CD4-positive, CD25-positive, alpha-beta regulatory T cell (primary cell): ENCODE measurements around the gene HILPDA. TPM values are rescaled to one million over a fixed set of nuclear protein-coding genes. Genes with fewer than 3 reads are reported as not detected.
"Not testable (repeated sequence)": the region's sequence is repeated elsewhere in the genome, so short reads cannot be mapped to it uniquely, and the experiment has no call there.

Experiments used
- ATAC-seq, 2 donors: fragments of 150-1000 bp; cut with Tn5 transposase; one replicate each; pipeline ENCODE4 v1.10.0; 2021; ENCODE audit warnings: low read depth in 2 of 2, moderate number of reproducible peaks in 2 of 2, moderate library complexity in 1 of 2
- DNase-seq, 3 donors: peaks; one replicate each; pipeline versions ENCODE4 v3.0.0 to v3.0.0-alpha.2; 2012 to 2022; ENCODE audit warnings: mixed read lengths in 1 of 3
- H3K27ac ChIP-seq: one replicate; pipeline ENCODE4 v1.7.0; 2013; ENCODE audit warnings: mild to moderate bottlenecking, low read length; ENCODE audit not compliant: insufficient read depth, poor library complexity, severe bottlenecking
- H3K27me3 ChIP-seq: one replicate; pipeline ENCODE4 v1.7.0; 2013; ENCODE audit warnings: low read length; ENCODE audit not compliant: control insufficient read depth, insufficient read depth
- H3K36me3 ChIP-seq: one replicate; pipeline ENCODE4 v1.7.0; 2013; ENCODE audit warnings: mild to moderate bottlenecking, low read length, moderate library complexity; ENCODE audit not compliant: control insufficient read depth, insufficient read depth
- H3K4me1 ChIP-seq: 2 replicates; pipeline ENCODE4 v1.7.0; 2013; ENCODE audit warnings: mild to moderate bottlenecking, low read length; ENCODE audit not compliant: insufficient read depth, control insufficient read depth, poor library complexity, severe bottlenecking
- H3K4me3 ChIP-seq: one replicate; pipeline ENCODE4 v1.7.0; 2013; ENCODE audit warnings: low read depth, mild to moderate bottlenecking, low read length, moderate library complexity
- H3K9me3 ChIP-seq, 2 experiments: 1 replicate in 1 of 2; 2 replicates in 1 of 2; pipeline ENCODE4 v1.7.0; 2013; ENCODE audit warnings: low read length in 2 of 2, mild to moderate bottlenecking in 1 of 2, moderate library complexity in 1 of 2; ENCODE audit not compliant: control insufficient read depth in 2 of 2
- H3K27ac Mint-ChIP-seq, 3 donors: one replicate each; pipeline ENCODE4 v1.8.0; 2020 to 2022; ENCODE audit warnings: mild to moderate bottlenecking in 3 of 3, mixed read lengths in 3 of 3, moderate library complexity in 2 of 3
- H3K27me3 Mint-ChIP-seq: one replicate; pipeline ENCODE4 v1.8.0; 2022; ENCODE audit warnings: mild to moderate bottlenecking, mixed read lengths
- H3K36me3 Mint-ChIP-seq: one replicate; pipeline ENCODE4 v1.8.0; 2020; ENCODE audit warnings: mixed read lengths
- H3K4me1 Mint-ChIP-seq, 4 donors: one replicate each; pipeline ENCODE4 v1.8.0; 2020 to 2022; ENCODE audit warnings: mixed read lengths in 4 of 4, mild to moderate bottlenecking in 1 of 4
- H3K4me3 Mint-ChIP-seq, 4 donors: one replicate each; pipeline ENCODE4 v1.8.0; 2020 to 2022; ENCODE audit warnings: mild to moderate bottlenecking in 4 of 4, mixed read lengths in 4 of 4, moderate library complexity in 3 of 4
- H3K9me3 Mint-ChIP-seq, 7 donors: one replicate each; pipeline ENCODE4 v1.8.0; 2020 to 2022; ENCODE audit warnings: mixed read lengths in 7 of 7, mild to moderate bottlenecking in 3 of 7, moderate library complexity in 2 of 7
- polyA plus RNA-seq, 4 donors: library from polyadenylated mRNA; unstranded; fragments of 300-500 nt; fragmentation: Illumina TruSeq; gene quantifications; one replicate each; pipeline ENCODE4 v1.2.3, GENCODE V29; 2021
- total RNA-seq: library from RNA; stranded (reverse); gene quantifications from one replicate; pipeline ENCODE4 v1.2.3, GENCODE V29; 2022

Gene HILPDA
- total and polyA plus RNA-seq, 5 donors from 2014 or later = 1.6 to 8.8 (median 4.1) TPM

DNA sequence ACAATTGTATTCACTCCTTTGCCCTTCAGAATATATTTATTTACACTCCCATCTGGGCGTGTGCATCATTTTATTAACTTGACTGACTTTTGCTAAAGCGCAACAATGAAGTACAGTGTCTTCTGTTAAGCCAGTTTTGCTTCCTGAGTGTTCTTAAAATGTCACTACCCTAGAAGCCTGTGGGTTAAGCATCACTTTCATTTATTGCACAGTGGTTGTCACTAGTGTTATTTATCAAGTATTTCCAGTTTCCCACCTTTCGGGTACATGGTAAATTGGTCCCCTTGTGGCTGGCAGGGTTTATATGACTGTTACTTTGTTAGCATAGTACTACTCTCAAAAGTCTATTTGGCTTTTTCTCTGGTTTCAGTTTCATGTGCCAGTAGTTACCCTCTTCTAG is 3.3 kb downstream of the HILPDA start:
- Histone ChIP-seq H3K27ac (peak overlapping the region; percentile 45), H3K9me3 (no peaks in the 10 kb centered on the region), H3K4me3 (no peak overlapping the region), H3K4me1 (peaks cover 20% of the 10 kb centered on the region), H3K36me3 (no peaks in the 10 kb centered on the region), H3K27me3 (no peaks in the 10 kb centered on the region)
- no peaks in the 10 kb centered on the region for H3K9me3 Mint-ChIP-seq
- H3K27me3 Mint-ChIP-seq = no peaks in the 10 kb centered on the region
- peak overlapping the region in 1 of 4 donors; percentile 13 for H3K4me3 Mint-ChIP-seq
- no peak for DNase-seq
- no peak overlapping the region for H3K27ac Mint-ChIP-seq
- H3K4me1 Mint-ChIP-seq = peaks cover 8 to 29% (median 21%) of the 10 kb centered on the region in 4 donors
- no peak for ATAC-seq
- no peaks in the 10 kb centered on the region for H3K36me3 Mint-ChIP-seq

DNA sequence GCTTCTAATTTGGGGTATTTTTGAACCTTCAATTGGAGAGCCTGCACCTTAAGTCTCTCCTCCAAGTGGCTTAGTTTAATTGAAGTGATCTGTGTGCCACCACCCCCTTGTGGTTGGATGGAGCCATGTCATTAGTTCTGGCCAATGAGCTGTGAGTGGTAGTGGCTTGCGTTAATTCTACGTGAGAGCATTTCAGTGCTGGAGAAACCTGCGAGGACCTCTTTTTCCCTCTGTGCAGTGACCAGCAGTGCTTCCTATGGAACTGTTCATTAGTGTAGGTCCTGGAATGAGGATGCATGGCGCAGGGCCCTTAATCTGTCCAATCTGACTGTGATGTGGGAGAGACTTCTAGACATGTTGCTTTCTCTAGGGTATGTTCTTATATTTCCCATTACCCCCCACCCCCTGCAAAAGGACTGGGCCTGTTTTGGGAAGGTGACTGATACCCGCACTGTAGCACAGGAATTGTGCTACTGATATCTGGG is 3.8 kb downstream of the HILPDA start:
- Mint-ChIP-seq H3K9me3 (no peaks in the 10 kb centered on the region), H3K27me3 (no peaks in the 10 kb centered on the region), H3K4me1 (peaks cover 8 to 29% (median 21%) of the 10 kb centered on the region in 4 donors), H3K36me3 (no peaks in the 10 kb centered on the region), H3K27ac (peak overlapping the region in 1 of 3 donors; percentile 60), H3K4me3 (peak overlapping the region; percentile 0 to 69 (median 8))
- ATAC-seq (peak; percentile 66 to 75), DNase-seq (peak; percentile 62 to 90 (median 78))
- Histone ChIP-seq H3K4me3 (peak overlapping the region; percentile 23), H3K9me3 (no peaks in the 10 kb centered on the region), H3K27ac (no peak overlapping the region), H3K36me3 (no peaks in the 10 kb centered on the region), H3K27me3 (no peaks in the 10 kb centered on the region), H3K4me1 (peaks cover 20% of the 10 kb centered on the region)

DNA sequence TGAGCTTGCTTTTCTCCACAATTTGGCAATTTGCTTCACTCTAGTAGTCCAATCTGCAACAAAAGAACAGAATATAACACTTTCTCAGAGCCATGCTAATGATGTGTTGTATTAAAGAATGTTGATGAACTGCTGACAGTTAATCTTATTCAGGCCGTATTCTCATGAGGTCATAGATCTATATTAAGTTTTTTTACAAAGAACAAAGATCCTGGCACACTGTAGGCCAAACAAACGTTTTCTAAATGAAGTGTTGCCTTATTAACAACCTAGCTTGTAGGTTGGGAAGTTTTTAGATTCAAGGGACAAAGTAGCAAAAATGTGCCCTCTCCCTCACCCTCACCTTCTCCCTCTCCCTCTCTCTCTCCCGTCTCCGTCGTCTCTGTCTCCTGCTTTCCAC is 6.8 kb downstream of the HILPDA start:
- H3K4me3 Mint-ChIP-seq = no peak overlapping the region
- Histone ChIP-seq H3K27ac (no peak overlapping the region), H3K9me3 (no peaks in the 10 kb centered on the region), H3K4me1 (peaks cover 8% of the 10 kb centered on the region), H3K4me3 (no peak overlapping the region), H3K27me3 (no peaks in the 10 kb centered on the region), H3K36me3 (no peaks in the 10 kb centered on the region)
- no peak for DNase-seq
- ATAC-seq = no peak
- H3K36me3 Mint-ChIP-seq = no peaks in the 10 kb centered on the region
- H3K27ac Mint-ChIP-seq = no peak overlapping the region
- peaks cover 8 to 20% (median 14%) of the 10 kb centered on the region in 4 donors for H3K4me1 Mint-ChIP-seq
- H3K27me3 Mint-ChIP-seq = no peaks in the 10 kb centered on the region
- no peaks in the 10 kb centered on the region for H3K9me3 Mint-ChIP-seq

DNA sequence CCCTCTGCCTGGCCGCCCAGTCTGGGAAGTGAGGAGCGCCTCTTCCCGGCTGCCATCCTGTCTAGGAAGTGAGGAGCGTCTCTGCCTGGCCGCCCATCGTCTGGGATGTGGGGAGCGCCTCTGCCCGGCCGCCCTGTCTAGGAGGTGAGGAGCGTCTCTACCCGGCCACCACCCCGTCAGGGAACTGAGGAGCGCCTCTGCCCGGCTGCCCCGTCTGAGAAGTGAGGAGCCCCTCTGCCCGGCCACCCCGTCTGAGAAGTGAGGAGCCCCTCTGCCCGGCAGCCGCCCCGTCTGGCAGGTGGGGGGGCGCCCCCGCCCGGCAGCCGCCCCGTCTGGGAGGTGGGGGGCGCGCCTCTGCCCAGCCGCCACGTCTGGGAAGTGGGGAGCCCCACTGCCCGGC is 7.7 kb downstream of the HILPDA start:
- H3K4me3 ChIP-seq, H3K27me3 ChIP-seq, H3K9me3 ChIP-seq, H3K36me3 Mint-ChIP-seq, H3K9me3 Mint-ChIP-seq, H3K27me3 Mint-ChIP-seq, H3K36me3 ChIP-seq, H3K27ac ChIP-seq, H3K4me3 Mint-ChIP-seq, DNase-seq, ATAC-seq, H3K4me1 ChIP-seq, H3K27ac Mint-ChIP-seq: not testable (repeated sequence)
- peaks cover 5 to 14% (median 12%) of the 10 kb centered on the region in 4 donors for H3K4me1 Mint-ChIP-seq

DNA sequence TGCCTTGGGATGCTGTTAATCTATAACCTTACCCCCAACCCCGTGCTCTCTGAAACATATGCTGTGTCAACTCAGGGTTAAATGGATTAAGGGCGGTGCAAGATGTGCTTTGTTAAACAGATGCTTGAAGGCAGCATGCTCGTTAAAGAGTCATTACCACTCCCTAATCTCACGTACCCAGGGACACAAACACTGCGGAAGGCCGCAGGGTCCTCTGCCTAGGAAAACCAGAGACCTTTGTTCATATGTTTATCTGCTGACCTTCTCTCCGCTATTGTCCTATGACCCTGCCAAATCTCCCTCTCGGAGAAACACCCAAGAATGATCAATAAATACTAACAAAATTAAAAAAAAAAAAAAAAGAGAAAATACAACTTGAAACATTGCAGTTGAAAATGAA is 8.3 kb downstream of the HILPDA start:
- not testable (repeated sequence) for H3K36me3 ChIP-seq, H3K4me3 Mint-ChIP-seq, DNase-seq, H3K9me3 Mint-ChIP-seq, H3K36me3 Mint-ChIP-seq, H3K27me3 Mint-ChIP-seq, ATAC-seq, H3K27me3 ChIP-seq, H3K4me1 ChIP-seq, H3K4me3 ChIP-seq, H3K27ac ChIP-seq, H3K27ac Mint-ChIP-seq, H3K9me3 ChIP-seq
- H3K4me1 Mint-ChIP-seq = peaks cover 5 to 14% (median 8%) of the 10 kb centered on the region in 4 donors

DNA sequence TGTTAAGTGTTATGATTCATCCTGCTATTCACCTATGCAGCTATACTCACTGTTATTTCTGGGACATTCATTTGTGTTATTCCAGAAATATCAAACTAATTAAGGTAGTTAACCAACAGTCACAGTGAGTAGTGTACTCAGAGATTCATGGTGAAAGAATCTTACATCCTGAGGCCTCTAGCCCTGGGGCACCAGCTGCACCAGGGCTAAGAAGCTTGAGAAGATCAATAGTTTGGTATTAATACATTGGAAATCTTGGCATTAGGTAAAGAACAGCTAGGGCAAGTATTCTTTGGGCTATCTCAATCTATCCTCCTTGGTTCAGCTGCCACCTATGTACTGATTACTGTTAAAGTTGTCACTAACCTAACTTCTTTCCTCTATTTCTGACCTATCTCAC is 11.2 kb downstream of the HILPDA start:
- H3K36me3 ChIP-seq, H3K27me3 ChIP-seq, H3K4me1 Mint-ChIP-seq, H3K9me3 ChIP-seq, H3K27me3 Mint-ChIP-seq, DNase-seq, H3K4me1 ChIP-seq, H3K27ac Mint-ChIP-seq, ATAC-seq, H3K27ac ChIP-seq, H3K36me3 Mint-ChIP-seq, H3K4me3 Mint-ChIP-seq, H3K4me3 ChIP-seq, H3K9me3 Mint-ChIP-seq: not testable (repeated sequence)

DNA sequence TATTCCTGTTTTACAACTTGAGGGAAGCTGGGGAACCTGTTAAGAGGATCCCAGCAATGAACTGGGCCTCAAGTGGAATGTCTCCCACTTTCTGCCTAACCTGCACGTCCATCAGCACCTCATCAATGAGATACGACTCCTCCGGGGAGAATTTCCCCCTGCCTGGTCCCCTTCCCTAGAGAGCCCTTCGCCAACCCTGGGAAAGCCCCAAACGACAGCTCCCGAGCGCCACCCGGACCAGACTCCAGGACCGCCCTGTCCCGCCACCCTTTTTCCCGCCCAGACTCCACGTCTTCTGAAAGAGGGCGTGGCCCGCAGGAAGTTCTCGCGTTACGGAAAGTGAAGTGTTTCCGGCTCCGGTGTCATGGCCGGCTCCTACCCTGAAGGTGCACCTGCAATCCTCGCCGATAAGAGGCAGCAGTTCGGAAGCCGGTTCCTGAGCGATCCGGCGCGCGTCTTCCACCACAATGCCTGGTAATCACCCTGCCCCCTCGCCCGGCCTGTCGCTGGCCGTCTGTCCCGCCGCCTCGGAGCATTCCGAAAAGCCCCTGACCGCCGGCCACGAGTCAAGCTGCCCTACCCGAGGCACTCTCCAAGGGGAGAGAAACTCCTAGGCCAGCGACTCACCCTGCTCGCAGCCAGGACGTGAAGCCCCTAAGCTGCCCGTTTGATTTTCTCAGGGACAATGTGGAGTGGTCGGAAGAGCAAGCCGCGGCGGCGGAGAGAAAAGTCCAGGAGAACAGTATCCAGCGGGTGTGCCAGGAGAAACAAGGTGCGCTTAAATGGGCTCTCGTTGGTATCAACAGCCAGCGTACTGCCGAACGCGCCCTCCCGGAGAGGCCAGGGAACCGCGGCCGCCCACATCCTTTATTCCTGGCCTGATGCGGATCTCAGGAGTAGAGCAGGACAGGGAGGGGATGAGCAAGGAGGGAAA is 21.0 kb downstream of the HILPDA start, which contains the start of gene METTL2B:
TSS of gene METTL2B (plus strand) at position 347 of the 934 bp plus-strand sequence. CDS start at position 365, 18 bp downstream.
- H3K27ac ChIP-seq = peak within 1 kb of the TSS; percentile 85
- H3K27me3 ChIP-seq, H3K36me3 Mint-ChIP-seq, H3K9me3 ChIP-seq, H3K9me3 Mint-ChIP-seq, H3K27me3 Mint-ChIP-seq: not testable (repeated sequence)
- peaks cover 14% of the 10 kb centered on the region for H3K4me1 ChIP-seq
- peak within 1 kb of the TSS; percentile 98 to 99 (median 98) for H3K4me3 Mint-ChIP-seq
- peak within 1 kb of the TSS; percentile 80 for H3K4me3 ChIP-seq
- H3K36me3 ChIP-seq = peaks cover 16% of the 10 kb centered on the region
- H3K4me1 Mint-ChIP-seq = peaks cover 16 to 30% (median 20%) of the 10 kb centered on the region in 4 donors
- H3K27ac Mint-ChIP-seq = peak within 1 kb of the TSS; percentile 91 to 97 (median 96)
- DNase-seq (peak; percentile 87 to 95 (median 87)), ATAC-seq (peak; percentile 96 to 97)
